B cell (primary cell): ENCODE data around the gene KIAA0319L.

ENCODE experiments used
- EZH2 ChIP-seq: IDR thresholded peaks from 2 replicates; pipeline ENCODE4 v1.6.1; 2012; ENCODE audit warnings: borderline replicate concordance, low read depth, mild to moderate bottlenecking, moderate library complexity, low read length; ENCODE audit not compliant: insufficient read depth, poor library complexity, severe bottlenecking
- TF ChIP-seq, protein P1 (sequence below): fragments of 200-600 bp; IDR thresholded peaks from one replicate; pipeline ENCODE4 v1.8.0; 2022; ENCODE audit warnings: antibody characterized with exemption, mild to moderate bottlenecking

DNA sequence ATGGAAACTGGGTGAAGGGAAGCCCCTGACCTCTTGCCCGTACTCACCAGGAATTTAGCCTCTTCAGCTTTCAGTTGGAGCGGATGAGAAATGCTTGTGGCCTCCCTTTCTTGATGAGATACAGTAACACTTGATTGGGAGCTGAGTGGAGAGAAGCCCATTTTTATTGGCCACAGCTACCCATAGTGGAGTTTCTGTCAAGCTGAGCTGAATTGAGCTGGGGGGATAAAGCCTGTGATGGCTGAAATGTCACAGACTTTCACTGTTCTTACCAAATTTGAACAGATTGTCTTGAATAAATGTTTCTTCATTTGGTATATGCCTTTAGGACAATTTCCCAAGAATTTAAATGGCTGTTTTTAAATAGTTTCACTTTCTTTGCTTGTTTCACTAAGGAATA, 162.8 kb downstream of the KIAA0319L start:
- TF ChIP-seq, protein P1, sequence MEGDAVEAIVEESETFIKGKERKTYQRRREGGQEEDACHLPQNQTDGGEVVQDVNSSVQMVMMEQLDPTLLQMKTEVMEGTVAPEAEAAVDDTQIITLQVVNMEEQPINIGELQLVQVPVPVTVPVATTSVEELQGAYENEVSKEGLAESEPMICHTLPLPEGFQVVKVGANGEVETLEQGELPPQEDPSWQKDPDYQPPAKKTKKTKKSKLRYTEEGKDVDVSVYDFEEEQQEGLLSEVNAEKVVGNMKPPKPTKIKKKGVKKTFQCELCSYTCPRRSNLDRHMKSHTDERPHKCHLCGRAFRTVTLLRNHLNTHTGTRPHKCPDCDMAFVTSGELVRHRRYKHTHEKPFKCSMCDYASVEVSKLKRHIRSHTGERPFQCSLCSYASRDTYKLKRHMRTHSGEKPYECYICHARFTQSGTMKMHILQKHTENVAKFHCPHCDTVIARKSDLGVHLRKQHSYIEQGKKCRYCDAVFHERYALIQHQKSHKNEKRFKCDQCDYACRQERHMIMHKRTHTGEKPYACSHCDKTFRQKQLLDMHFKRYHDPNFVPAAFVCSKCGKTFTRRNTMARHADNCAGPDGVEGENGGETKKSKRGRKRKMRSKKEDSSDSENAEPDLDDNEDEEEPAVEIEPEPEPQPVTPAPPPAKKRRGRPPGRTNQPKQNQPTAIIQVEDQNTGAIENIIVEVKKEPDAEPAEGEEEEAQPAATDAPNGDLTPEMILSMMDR, result no peak
- TF ChIP-seq EZH2, result no peak
